Prostate gland (tissue), 2 donors: ENCODE measurements around the gene ESRP2. TPM values are rescaled to one million over a fixed set of nuclear protein-coding genes. Genes with fewer than 3 reads are reported as not detected.

Source experiments
- DNase-seq: peaks from one replicate; pipeline ENCODE4 v3.0.0-alpha.2; 2019; ENCODE audit warnings: low spot score
- H3K27ac ChIP-seq, 2 donors: fragments of 200-600 bp; sonication (generic); 2 replicates each; pipeline ENCODE4 v1.5.1; 2017 to 2019
- H3K27me3 ChIP-seq: fragments of 200-600 bp; sonication (generic); replicated peaks from 2 replicates; pipeline ENCODE4 v1.5.1; 2019; ENCODE audit not compliant: insufficient read depth
- H3K36me3 ChIP-seq, 2 donors: fragments of 200-600 bp; sonication (generic); 1 replicate in 1 of 2; 2 replicates in 1 of 2; pipeline versions ENCODE4 v1.5.1 to v1.8.1; 2017 to 2019
- H3K4me1 ChIP-seq: fragments of 200-600 bp; sonication (generic); replicated peaks from 2 replicates; pipeline ENCODE4 v1.5.1; 2019
- H3K4me3 ChIP-seq, 2 donors: fragments of 200-600 bp; sonication (generic); 2 replicates each; pipeline ENCODE4 v1.5.1; 2017 to 2019
- H3K9me3 ChIP-seq: fragments of 200-600 bp; sonication (generic); 2 replicates; pipeline ENCODE4 v1.5.1; 2017
- CTCF ChIP-seq, 4 experiments: fragments of 200-600 bp in 2 of 4; fragments of 450-650 bp in 2 of 4; sonication (generic) in 2 of 4; IDR thresholded peaks; 1 replicate in 3 of 4; 2 replicates in 1 of 4; pipeline ENCODE4 v1.5.1; 2016 to 2019; ENCODE audit warnings: antibody characterized with exemption in 4 of 4, mild to moderate bottlenecking in 2 of 4, moderate library complexity in 2 of 4
- POLR2A ChIP-seq: fragments of 450-650 bp; IDR thresholded peaks from one replicate; pipeline ENCODE4 v1.6.1; 2016; ENCODE audit warnings: antibody characterized with exemption, mild to moderate bottlenecking
- POLR2AphosphoS5 ChIP-seq: sonication (generic); formaldehyde crosslinking; IDR thresholded peaks from one replicate; pipeline ENCODE4 v1.6.1; 2017; ENCODE audit warnings: antibody characterized with exemption
- WGBS: methylation state at CpG from one replicate; pipeline ENCODE4 v1.1.5; 2018; 5-methylcytosine and 5-hydroxymethylcytosine counted together
- intact Hi-C: fragments of 100-400 bp; cut with DNase I; formaldehyde crosslinking; loops from one replicate; pipeline ENCODE4 v1.14.2; 2022
- total RNA-seq, 2 donors: library from RNA; depleted of rRNA; stranded (reverse); fragments of >200 nt; gene quantifications; one replicate each; pipeline ENCODE4 v1.1.0, GENCODE V29; 2016

The ESRP2 gene
- total RNA-seq: 10 to 100 TPM; 24.5 to 48.1 TPM

- no peak for DNase-seq
- TF ChIP-seq POLR2A (no peak), CTCF (IDR thresholded peaks at IDR 0.05) (no peak), POLR2AphosphoS5 (no peak)
- Histone ChIP-seq H3K9me3 (no peaks in the 10 kb centered on the region), H3K27me3 (no peaks in the 10 kb centered on the region), H3K4me1 (peaks cover 17% of the 10 kb centered on the region), H3K27ac (peak within 1 kb of the TSS; percentile 95), H3K4me3 (peak within 1 kb of the TSS; percentile 52 to 55), H3K36me3 (peaks cover 0 to 16% of the 10 kb centered on the region in 2 donors)
- intact Hi-C loops: no loop called here
- WGBS: 8% methylated on average over 23 of the region's 36 CpGs
Observed at GRCh38 chr16:68235887-68236136, at the start of gene ESRP2. TSS of gene ESRP2 (minus strand) at chr16:68236127. CDS start at chr16:68236045, 82 bp downstream.

GRCh38 chr16:68285683-68286082 lies 49.8 kb upstream of the ESRP2 start:
- intact Hi-C loops: no loop called here
- DNase-seq: no peak
- Histone ChIP-seq H3K36me3 (peaks cover 0 to 2% of the 10 kb centered on the region in 2 donors), H3K4me3 (no peak overlapping the region), H3K27ac (no peak overlapping the region), H3K9me3 (no peaks in the 10 kb centered on the region), H3K27me3 (no peaks in the 10 kb centered on the region), H3K4me1 (no peaks in the 10 kb centered on the region)
- TF ChIP-seq POLR2A: no peak
- TF ChIP-seq CTCF (IDR thresholded peaks at IDR 0.05): no peak
- TF ChIP-seq POLR2AphosphoS5: no peak
- WGBS: 96% methylated on average over 3 of the region's 3 CpGs

- H3K4me3 ChIP-seq: no peak overlapping the region
- H3K27me3 ChIP-seq: no peaks in the 10 kb centered on the region
- intact Hi-C loops: no loop called here
- no peaks in the 10 kb centered on the region for H3K4me1 ChIP-seq
- no peak for TF ChIP-seq POLR2AphosphoS5
- TF ChIP-seq CTCF (IDR thresholded peaks at IDR 0.05): no peak
- TF ChIP-seq POLR2A: no peak
- H3K27ac ChIP-seq: no peak overlapping the region
- DNase-seq: no peak
- 52% methylated on average over 5 of the region's 5 CpGs for WGBS
- no peaks in the 10 kb centered on the region for H3K9me3 ChIP-seq
- H3K36me3 ChIP-seq: no peaks in the 10 kb centered on the region
Observed at GRCh38 chr16:68284847-68285246, 48.9 kb upstream of the ESRP2 start.

- no peaks in the 10 kb centered on the region for H3K4me1 ChIP-seq
- no peaks in the 10 kb centered on the region for H3K36me3 ChIP-seq
- H3K27ac ChIP-seq: peak overlapping the region; percentile 32 to 44
- DNase-seq: no peak
- H3K9me3 ChIP-seq: no peaks in the 10 kb centered on the region
- TF ChIP-seq POLR2A: no peak
- TF ChIP-seq POLR2AphosphoS5: peak; percentile 5
- WGBS: 70% methylated on average over 9 of the region's 9 CpGs
- no peak overlapping the region for H3K4me3 ChIP-seq
- intact Hi-C loops: no loop called here
- no peaks in the 10 kb centered on the region for H3K27me3 ChIP-seq
Observed at GRCh38 chr16:68283801-68284598, 48.1 kb upstream of the ESRP2 start.

- intact Hi-C loops: no loop called here
- WGBS: 61% methylated on average over 5 of the region's 5 CpGs
- TF ChIP-seq POLR2AphosphoS5 (no peak), CTCF (IDR thresholded peaks at IDR 0.05) (no peak), POLR2A (no peak)
- no peaks in the 10 kb centered on the region for H3K36me3 ChIP-seq
- H3K27ac ChIP-seq: peak overlapping the region; percentile 32 to 44
- H3K9me3 ChIP-seq: no peaks in the 10 kb centered on the region
- H3K4me3 ChIP-seq: no peak overlapping the region
- DNase-seq: no peak
- no peaks in the 10 kb centered on the region for H3K4me1 ChIP-seq
- H3K27me3 ChIP-seq: no peaks in the 10 kb centered on the region
Observed at GRCh38 chr16:68283346-68283745, 47.4 kb upstream of the ESRP2 start.
